Gastroesophageal sphincter (tissue), 4 donors: ENCODE data around the gene EML4. TPM values are rescaled to one million over a fixed set of nuclear protein-coding genes. Genes with fewer than 3 reads are reported as not detected.

Experiments
- ATAC-seq: fragments of 150-250 bp; one replicate; pipeline ENCODE4 v1.9.1; 2016; ENCODE audit warnings: mild to moderate bottlenecking, moderate library complexity
- H3K27ac ChIP-seq, 4 donors: fragments of 200-600 bp; sonication (generic) in 3 of 4; 1 replicate in 3 of 4; 2 replicates in 1 of 4; pipeline ENCODE4 v1.5.1; 2016 to 2019
- H3K27me3 ChIP-seq: fragments of 200-600 bp; sonication (generic); one replicate; pipeline ENCODE4 v1.5.1; 2019
- H3K36me3 ChIP-seq, 2 donors: fragments of 200-600 bp; sonication (generic); one replicate each; pipeline ENCODE4 v1.5.1; 2019; ENCODE audit warnings: control low read depth in 1 of 2
- H3K4me1 ChIP-seq, 3 donors: fragments of 200-600 bp; sonication (generic); 1 replicate in 2 of 3; 2 replicates in 1 of 3; pipeline ENCODE4 v1.5.1; 2016 to 2019; ENCODE audit warnings: control low read depth in 2 of 3
- H3K4me3 ChIP-seq, 2 donors: fragments of 200-600 bp; sonication (generic); one replicate each; pipeline ENCODE4 v1.5.1; 2019; ENCODE audit warnings: mild to moderate bottlenecking in 1 of 2, moderate library complexity in 1 of 2
- H3K9me3 ChIP-seq, 3 donors: fragments of 200-600 bp; sonication (generic); one replicate each; pipeline ENCODE4 v1.5.1; 2017 to 2019; ENCODE audit warnings: control low read depth in 2 of 3
- EP300 ChIP-seq: sonication (generic); formaldehyde crosslinking; IDR thresholded peaks from one replicate; pipeline ENCODE4 v1.6.1; 2017; ENCODE audit warnings: antibody characterized with exemption, mild to moderate bottlenecking
- POLR2A ChIP-seq, 2 donors: fragments of 450-650 bp; IDR thresholded peaks; one replicate each; pipeline ENCODE4 v1.6.1; 2017; ENCODE audit warnings: antibody characterized with exemption in 2 of 2, mild to moderate bottlenecking in 2 of 2, moderate library complexity in 1 of 2
- POLR2AphosphoS5 ChIP-seq: sonication (generic); formaldehyde crosslinking; IDR thresholded peaks from one replicate; pipeline ENCODE4 v1.6.1; 2017; ENCODE audit warnings: antibody characterized with exemption
- WGBS, 2 donors: methylation state at CpG; one replicate each; pipeline ENCODE4 v1.1.5; 2018; ENCODE audit warnings: low coverage in 1 of 2; 5-methylcytosine and 5-hydroxymethylcytosine counted together
- total RNA-seq, 4 donors: library from RNA; depleted of rRNA; stranded (reverse); fragments of >200 nt; gene quantifications; one replicate each; pipeline ENCODE4 v1.1.0, GENCODE V29; 2016
- TF ChIP-seq, protein P1 (sequence below), 4 experiments: fragments of 200-600 bp in 2 of 4; fragments of 450-650 bp in 2 of 4; sonication (generic) in 1 of 4; IDR thresholded peaks; one replicate each; pipeline ENCODE4 v1.5.1; 2017 to 2019; ENCODE audit warnings: antibody characterized with exemption in 4 of 4, mild to moderate bottlenecking in 2 of 4, moderate library complexity in 2 of 4

EML4 gene
- total RNA-seq, 4 donors from 2014 or later, result 18.5 to 31.4 (median 23.7) TPM

DNA sequence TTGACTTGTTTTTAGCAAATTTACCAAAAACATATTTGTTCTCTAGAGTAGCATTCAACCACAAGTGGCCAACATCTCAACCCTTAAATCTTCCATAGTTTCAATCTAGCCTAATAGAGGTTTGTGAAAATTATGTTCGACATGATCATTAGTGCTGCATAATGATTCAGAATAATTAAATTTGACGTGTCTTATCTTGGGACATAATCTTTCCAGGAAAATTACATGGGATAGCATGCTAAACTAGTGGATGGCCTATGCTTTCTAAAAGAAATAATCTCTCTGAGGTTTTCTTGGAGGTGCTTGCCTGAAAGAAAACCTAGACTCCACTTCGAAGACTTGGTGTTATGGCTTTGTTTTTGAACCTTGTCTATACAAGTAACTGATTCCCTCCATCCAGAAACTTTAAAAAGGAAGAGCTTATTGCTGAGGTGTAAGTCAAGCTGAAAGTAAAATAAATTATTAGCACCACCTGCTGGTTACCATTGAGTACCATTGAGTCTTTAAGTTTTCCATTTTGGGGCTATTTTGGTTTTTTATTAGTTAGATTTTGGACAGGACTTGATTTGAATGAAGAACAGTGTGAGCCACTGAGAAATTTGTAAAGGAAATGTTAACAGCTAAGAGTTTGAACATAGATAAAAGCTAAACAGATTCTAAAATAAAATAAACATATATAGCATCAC, 159.1 kb downstream of the EML4 start:
- TF ChIP-seq, protein P1, sequence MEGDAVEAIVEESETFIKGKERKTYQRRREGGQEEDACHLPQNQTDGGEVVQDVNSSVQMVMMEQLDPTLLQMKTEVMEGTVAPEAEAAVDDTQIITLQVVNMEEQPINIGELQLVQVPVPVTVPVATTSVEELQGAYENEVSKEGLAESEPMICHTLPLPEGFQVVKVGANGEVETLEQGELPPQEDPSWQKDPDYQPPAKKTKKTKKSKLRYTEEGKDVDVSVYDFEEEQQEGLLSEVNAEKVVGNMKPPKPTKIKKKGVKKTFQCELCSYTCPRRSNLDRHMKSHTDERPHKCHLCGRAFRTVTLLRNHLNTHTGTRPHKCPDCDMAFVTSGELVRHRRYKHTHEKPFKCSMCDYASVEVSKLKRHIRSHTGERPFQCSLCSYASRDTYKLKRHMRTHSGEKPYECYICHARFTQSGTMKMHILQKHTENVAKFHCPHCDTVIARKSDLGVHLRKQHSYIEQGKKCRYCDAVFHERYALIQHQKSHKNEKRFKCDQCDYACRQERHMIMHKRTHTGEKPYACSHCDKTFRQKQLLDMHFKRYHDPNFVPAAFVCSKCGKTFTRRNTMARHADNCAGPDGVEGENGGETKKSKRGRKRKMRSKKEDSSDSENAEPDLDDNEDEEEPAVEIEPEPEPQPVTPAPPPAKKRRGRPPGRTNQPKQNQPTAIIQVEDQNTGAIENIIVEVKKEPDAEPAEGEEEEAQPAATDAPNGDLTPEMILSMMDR (IDR thresholded peaks at IDR 0.05), result peak; percentile 26 to 45 (median 44)
- no peak for TF ChIP-seq POLR2AphosphoS5
- H3K27me3 ChIP-seq, result no peaks in the 10 kb centered on the region
- no peaks in the 10 kb centered on the region for H3K4me1 ChIP-seq
- no peaks in the 10 kb centered on the region for H3K9me3 ChIP-seq
- H3K27ac ChIP-seq, result no peak overlapping the region
- no peak for ATAC-seq
- H3K4me3 ChIP-seq, result no peak overlapping the region
- 54 to 60% methylated on average over 3 of the region's 3 CpGs for WGBS, 2 donors
- peaks cover 0 to 62% of the 10 kb centered on the region in 2 donors for H3K36me3 ChIP-seq

DNA sequence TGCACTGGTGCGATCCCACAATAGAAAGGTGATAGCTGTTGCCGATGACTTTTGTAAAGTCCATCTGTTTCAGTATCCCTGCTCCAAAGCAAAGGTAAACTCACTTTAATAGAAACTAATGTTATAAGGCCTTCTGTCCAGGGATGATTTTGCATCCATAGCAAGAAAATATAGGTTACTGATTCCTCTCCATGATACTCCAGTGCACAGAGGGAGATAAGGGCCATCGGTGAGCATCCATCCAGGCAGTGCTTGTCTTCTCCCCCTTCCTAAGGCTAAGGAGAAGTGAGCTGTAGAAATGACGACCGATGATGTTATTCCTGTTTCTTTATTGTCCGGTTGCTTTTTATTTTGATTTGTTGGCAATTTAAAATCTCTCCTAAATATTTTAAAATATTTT, 159.8 kb downstream of the EML4 start:
- Histone ChIP-seq H3K27me3 (no peaks in the 10 kb centered on the region), H3K4me3 (no peak overlapping the region), H3K36me3 (peaks cover 0 to 68% of the 10 kb centered on the region in 2 donors), H3K4me1 (no peaks in the 10 kb centered on the region), H3K9me3 (no peaks in the 10 kb centered on the region), H3K27ac (no peak overlapping the region)
- TF ChIP-seq EP300 (no peak), POLR2AphosphoS5 (no peak), POLR2A (IDR thresholded peaks at IDR 0.05) (no peak)
- TF ChIP-seq, protein P1 (IDR thresholded peaks at IDR 0.05), result no peak
- 83 to 96% methylated on average over 5 to 6 of the region's 6 CpGs for WGBS, 2 donors
- ATAC-seq, result no peak

DNA sequence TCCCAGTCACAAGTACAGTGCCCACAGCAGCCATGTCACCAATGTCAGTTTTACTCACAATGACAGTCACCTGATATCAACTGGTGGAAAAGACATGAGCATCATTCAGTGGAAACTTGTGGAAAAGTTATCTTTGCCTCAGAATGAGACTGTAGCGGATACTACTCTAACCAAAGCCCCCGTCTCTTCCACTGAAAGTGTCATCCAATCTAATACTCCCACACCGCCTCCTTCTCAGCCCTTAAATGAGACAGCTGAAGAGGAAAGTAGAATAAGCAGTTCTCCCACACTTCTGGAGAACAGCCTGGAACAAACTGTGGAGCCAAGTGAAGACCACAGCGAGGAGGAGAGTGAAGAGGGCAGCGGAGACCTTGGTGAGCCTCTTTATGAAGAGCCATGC, 160.6 kb downstream of the EML4 start:
- no peaks in the 10 kb centered on the region for H3K27me3 ChIP-seq
- 93 to 95% methylated on average over 3 to 5 of the region's 5 CpGs for WGBS, 2 donors
- TF ChIP-seq EP300, result no peak
- TF ChIP-seq POLR2AphosphoS5, result no peak
- TF ChIP-seq POLR2A (IDR thresholded peaks at IDR 0.05), result no peak
- TF ChIP-seq, protein P1 (IDR thresholded peaks at IDR 0.05), result no peak
- H3K36me3 ChIP-seq, result peaks cover 0 to 76% of the 10 kb centered on the region in 2 donors
- ATAC-seq, result no peak
- no peak overlapping the region for H3K4me3 ChIP-seq
- H3K27ac ChIP-seq, result no peak overlapping the region
- H3K9me3 ChIP-seq, result no peaks in the 10 kb centered on the region
- H3K4me1 ChIP-seq, result no peaks in the 10 kb centered on the region

DNA sequence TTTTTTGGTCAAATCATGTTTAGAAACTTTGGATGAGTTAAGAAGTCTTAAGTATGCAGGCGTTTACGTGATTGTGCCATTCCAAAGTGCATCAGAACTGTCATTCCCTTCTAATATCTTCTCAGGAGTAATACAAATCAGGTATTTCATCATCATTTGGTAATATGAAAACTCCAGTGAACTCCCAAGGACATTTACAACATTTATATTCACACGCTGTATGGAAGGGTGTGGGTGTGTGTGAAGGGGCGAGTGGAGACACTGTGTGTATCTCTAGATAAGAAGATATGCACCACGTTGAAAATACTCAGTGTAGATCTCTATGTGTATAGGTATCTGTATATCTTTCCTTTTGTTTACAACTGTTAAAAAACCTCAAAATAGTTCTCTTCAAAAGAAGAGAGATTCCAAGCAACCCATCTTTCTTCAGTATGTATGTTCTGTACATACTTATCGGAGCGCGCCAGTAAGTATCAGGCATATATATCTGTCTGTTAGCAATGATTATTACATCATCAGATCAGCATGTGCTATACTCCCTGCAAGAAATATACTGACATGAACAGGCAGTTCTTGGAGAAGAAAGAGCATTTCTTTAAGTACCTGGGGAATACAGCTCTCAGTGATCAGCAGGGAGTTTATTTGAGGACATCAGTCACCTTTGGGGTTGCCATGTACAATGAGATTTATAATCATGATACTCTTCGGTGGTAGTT, 162.6 kb downstream of the EML4 start:
- H3K9me3 ChIP-seq, result no peaks in the 10 kb centered on the region
- 80% methylated on average over 7 to 9 of the region's 9 CpGs for WGBS, 2 donors
- no peak for ATAC-seq
- H3K36me3 ChIP-seq, result peaks cover 0 to 80% of the 10 kb centered on the region in 2 donors
- no peaks in the 10 kb centered on the region for H3K4me1 ChIP-seq
- TF ChIP-seq, protein P1 (IDR thresholded peaks at IDR 0.05), result no peak
- TF ChIP-seq POLR2A (IDR thresholded peaks at IDR 0.05) (no peak), EP300 (no peak), POLR2AphosphoS5 (no peak)
- H3K27me3 ChIP-seq, result no peaks in the 10 kb centered on the region
- no peak overlapping the region for H3K27ac ChIP-seq
- no peak overlapping the region for H3K4me3 ChIP-seq

DNA sequence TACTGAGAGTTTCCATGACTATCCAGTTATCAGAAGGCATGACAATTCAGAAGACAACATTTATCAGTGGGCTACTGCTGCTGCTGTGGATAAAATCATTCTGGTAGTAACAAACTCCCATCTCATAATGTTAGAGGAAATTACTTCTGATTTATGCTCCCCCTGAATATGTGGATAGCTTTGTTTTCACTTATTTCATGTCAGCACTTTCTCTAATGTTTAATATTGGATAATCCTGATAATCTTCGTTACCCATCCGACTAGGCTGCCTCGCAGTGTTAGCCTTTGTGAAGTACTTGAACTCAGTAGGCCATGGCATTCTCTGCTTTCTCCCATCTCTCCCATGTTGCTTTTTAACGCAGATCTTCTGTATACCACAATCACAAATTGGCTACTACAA, 163.4 kb downstream of the EML4 start:
- TF ChIP-seq, protein P1 (IDR thresholded peaks at IDR 0.05), result no peak
- TF ChIP-seq POLR2AphosphoS5 (no peak), POLR2A (IDR thresholded peaks at IDR 0.05) (no peak), EP300 (no peak)
- H3K4me3 ChIP-seq, result no peak overlapping the region
- H3K27me3 ChIP-seq, result no peaks in the 10 kb centered on the region
- no peak for ATAC-seq
- 90 to 92% methylated on average over 4 of the region's 4 CpGs for WGBS, 2 donors
- peaks cover 0 to 83% of the 10 kb centered on the region in 2 donors for H3K36me3 ChIP-seq
- H3K4me1 ChIP-seq, result no peaks in the 10 kb centered on the region
- no peaks in the 10 kb centered on the region for H3K9me3 ChIP-seq
- H3K27ac ChIP-seq, result no peak overlapping the region
